NCI-H1417 treated with DMSO at 0.1 percent for 48 hours (cell line): ENCODE results near the gene ABCA10.
"Not testable (repeated sequence)": the region's sequence is repeated elsewhere in the genome, so short reads cannot be mapped to it uniquely, and the experiment has no call there.

ENCODE experiments used
- DNase-seq: peaks from one replicate; lab custom pipeline; 2025; lab: John Stamatoyannopoulos, UW

The ABCA10 gene, protein sequence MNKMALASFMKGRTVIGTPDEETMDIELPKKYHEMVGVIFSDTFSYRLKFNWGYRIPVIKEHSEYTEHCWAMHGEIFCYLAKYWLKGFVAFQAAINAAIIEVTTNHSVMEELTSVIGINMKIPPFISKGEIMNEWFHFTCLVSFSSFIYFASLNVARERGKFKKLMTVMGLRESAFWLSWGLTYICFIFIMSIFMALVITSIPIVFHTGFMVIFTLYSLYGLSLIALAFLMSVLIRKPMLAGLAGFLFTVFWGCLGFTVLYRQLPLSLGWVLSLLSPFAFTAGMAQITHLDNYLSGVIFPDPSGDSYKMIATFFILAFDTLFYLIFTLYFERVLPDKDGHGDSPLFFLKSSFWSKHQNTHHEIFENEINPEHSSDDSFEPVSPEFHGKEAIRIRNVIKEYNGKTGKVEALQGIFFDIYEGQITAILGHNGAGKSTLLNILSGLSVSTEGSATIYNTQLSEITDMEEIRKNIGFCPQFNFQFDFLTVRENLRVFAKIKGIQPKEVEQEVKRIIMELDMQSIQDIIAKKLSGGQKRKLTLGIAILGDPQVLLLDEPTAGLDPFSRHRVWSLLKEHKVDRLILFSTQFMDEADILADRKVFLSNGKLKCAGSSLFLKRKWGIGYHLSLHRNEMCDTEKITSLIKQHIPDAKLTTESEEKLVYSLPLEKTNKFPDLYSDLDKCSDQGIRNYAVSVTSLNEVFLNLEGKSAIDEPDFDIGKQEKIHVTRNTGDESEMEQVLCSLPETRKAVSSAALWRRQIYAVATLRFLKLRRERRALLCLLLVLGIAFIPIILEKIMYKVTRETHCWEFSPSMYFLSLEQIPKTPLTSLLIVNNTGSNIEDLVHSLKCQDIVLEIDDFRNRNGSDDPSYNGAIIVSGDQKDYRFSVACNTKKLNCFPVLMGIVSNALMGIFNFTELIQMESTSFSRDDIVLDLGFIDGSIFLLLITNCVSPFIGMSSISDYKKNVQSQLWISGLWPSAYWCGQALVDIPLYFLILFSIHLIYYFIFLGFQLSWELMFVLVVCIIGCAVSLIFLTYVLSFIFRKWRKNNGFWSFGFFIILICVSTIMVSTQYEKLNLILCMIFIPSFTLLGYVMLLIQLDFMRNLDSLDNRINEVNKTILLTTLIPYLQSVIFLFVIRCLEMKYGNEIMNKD (N-terminal part only)

DNA sequence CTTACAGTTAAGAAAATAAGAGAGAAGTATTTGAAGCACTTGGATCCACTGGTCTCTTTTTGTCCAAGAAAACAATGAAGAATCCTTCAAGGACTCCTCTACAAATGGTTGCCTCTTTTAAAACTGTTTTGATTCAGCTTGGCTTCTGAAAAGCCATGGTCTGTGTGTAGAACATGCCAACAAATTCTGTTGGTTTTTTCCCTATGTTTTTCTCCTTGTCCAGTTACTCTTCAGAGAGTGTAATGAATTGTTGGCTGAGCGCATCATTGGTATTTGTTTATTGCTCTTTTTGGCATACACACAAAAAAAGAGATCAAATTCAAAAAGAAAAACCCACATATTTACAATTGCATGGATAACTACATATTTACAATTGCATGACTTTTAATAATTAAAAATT is at the start of gene ABCA10:
TSS of gene ABCA10 (minus strand) at position 249 of the 400 bp plus-strand sequence. CDS start 3,466 bp downstream, outside the sequence.
- DNase-seq, result no peak

DNA sequence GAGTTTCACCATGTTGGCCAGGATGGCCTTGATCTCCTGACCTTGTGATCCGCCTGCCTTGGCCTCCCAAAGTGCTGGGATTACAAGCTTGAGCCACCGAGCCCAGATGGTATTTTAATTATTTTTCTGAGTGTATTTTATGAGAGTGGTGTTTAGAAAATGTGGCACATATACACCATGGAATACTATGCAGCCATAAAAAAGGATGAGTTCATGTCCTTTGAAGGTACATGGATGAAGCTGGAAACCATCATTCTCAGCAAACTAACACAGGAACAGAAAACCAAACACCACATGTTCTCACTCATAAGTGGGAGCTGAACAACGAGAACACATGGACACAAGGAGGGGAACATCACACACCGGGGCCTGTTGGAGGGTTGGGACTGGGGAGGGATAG is 47.7 kb upstream of the ABCA10 start:
- DNase-seq, result not testable (repeated sequence)

DNA sequence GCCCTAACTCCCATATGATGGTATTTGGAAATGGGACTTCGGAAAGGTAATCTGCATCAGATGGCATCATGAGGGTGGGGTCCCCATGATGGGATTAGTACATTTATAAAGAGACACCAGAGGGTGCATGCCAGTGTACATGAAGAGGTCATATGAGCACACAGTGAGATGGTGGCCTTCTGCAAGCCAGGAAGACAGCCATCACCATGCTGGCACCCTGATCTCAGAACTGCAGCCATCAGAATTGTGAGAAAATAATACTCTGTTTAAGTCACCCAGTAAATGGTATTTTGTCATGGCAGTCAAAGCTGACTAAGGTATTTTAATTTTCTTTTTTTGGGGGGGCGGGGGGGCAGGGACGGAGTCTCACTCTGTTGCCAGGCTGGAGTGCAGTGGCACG is 47.1 kb upstream of the ABCA10 start:
- no peak for DNase-seq

DNA sequence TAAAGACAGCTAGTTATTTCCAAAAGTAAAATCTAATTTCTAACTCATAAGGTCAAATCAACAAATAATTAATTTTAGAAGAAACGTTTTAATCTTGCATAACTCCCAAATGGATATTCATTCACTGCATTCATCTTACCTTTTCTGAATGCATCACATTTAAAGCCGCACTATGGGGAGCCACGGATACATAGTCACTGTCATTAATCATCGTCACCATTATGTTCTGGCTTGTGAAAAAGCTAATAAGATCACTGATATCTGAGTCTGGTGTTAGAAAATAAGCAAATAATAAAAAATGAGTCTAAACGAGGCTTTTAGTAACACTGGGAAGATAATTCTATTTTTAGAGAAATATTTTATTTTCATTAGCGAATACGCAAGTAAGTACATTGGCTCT is 42.4 kb upstream of the ABCA10 start:
- DNase-seq, result no peak

DNA sequence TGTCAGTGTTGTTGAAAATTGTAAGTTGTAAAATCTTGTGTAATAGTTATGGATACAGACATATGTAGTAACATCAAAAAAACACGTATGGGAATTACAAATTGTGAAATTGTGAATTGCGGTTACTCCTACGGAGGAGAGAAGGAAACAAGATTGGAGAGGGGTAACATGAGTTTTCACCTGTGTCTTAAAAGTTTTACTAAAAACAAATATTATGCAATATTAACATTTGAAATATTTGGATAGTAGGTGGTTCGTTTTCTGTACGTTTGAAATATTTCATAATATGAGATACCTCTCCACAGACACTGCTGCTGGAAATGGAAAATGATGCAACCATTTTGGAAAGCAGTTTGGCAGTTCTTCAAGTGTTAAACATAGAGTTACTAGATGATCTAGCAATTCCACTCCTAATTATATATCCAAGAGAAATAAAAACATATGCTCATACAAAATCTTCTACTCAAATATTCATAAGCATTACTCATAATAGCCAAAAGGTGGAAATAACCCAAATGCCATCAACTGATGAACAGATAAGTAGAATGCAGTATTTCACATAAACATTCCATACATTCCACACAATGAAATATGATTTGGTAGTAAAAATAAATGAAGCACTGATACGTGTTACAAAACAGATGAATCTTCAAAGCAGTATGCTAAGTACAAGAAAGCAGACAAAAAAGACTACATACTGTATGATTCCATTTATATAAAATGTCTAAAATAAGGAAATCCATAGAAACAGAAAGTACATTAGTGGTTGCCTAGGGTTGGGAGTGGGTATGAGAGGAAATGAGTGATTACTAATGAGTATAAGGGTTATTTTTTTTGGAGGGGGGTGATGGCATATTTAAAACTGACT is 40.7 kb upstream of the ABCA10 start:
- no peak for DNase-seq

DNA sequence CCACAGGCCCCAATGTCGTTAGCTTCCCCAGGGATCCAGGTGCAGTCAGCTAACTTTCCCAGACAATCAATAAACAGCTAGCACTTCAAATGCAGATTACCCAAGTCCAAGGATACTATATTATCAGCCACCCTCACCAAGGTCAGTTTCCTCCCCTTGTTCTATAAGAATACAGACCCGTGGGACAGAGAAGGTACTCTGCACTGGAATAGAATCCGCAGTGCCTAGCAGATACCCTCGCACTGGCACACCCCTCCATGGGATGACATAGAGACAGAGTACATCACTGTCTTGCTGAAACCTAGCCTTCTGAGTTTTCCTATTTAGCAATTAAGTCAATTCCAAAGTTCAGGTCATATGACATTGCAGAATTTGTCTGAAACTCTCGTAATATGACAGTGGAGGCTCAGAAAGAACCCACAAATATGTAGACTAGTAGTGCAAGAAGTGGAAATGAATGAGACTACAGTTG is 40.0 kb upstream of the ABCA10 start:
- DNase-seq, result no peak

DNA sequence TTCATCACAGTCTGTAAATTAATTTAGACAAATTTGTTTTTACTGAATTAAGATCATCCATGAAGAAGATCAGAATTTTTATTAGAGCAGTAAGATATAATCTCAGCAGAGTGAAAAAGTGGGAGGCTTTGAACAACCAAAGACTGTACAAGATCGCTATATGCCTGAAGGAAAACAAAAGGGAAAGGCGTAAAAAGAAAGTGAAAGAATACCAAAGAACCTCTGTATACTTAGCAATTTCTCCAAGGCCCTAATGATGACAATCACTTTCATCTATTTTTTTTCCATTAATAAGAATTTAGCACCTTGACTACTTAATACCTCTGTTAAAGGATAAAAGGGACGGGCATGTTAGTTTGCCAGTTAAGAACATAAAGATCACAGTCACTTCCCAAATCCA is 38.6 kb upstream of the ABCA10 start:
- no peak for DNase-seq

DNA sequence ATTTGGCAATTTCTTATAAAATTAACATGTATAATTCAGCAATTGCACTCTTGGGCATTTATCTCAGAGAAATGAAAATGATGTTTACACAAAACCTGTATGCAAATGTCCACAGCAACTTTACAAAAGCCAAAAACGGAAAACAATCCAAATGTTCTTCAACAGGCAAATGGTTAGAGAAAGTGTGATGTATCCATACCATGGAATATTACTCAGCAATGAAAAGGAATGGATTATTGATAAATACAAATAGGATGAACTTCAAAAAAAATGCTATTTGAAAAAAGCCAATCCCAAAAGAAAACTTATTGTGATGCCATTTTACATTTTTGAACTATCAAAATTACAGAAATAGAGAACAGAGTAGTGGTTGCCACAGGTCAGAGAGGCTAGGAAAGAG is 37.2 kb upstream of the ABCA10 start:
- no peak for DNase-seq

DNA sequence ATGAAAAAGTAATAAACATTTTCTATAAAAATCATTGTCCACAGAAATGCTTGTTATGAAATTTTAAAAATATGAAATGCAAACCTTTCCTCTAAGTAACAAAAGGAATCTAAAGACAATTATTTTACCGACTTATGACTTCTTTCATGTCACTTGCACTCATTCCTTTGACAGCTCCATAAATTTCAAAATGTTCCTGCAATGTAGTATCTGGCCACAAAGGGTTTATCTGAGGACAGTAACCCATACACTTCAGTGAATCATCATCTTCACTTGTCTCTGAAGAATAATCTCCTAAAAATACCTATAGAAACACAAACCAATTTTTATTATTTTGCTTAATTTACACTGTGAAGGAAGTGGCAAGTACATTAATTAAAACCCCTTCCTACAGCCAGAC is 25.6 kb upstream of the ABCA10 start:
- no peak for DNase-seq

DNA sequence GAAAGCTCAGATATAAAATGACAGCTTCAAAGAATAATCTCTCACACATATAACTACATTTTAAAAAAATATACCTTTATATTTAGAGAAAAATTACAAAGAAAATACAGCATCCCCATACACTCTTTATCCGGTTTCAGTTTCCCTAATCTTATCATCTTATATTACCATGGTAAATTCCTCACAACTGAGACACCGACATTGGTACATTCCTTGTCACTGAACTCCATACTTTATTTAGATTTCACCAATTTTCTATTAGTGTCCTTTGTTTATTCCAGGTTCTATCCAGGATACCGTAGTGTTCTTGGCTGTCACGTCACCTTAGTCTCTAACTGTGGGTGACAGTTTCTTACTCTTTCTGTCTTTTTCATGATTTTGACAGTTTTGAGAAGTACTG is 22.0 kb upstream of the ABCA10 start:
- DNase-seq, result no peak

DNA sequence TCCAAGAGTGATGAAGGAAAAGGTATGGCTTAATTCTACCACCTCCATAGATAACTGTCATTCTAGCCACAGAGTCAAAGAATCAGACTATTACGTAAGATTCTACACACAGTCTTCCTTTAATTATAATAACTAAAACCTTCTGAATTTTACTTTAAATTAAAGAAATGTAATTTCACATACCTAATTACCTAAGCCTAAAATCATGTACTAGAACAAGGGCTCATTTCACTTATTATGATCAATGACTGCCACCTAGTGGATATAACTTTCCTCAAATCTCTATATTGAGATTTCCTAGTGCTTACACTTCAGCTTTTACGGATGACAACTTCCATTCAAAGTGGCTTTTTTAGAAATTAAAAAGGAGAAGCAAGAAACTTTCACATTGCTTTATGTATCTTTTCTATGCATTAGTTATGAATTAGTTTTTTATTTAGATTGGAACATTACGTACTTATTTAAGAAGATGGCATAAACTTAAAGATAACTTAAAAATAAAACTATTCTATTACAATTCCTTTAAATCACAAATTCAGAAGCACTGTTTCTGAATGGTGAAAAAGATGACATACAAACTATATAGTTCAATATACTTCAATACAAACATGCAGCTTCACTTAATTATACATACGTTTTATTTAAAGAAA is 18.2 kb upstream of the ABCA10 start:
- DNase-seq, result no peak

DNA sequence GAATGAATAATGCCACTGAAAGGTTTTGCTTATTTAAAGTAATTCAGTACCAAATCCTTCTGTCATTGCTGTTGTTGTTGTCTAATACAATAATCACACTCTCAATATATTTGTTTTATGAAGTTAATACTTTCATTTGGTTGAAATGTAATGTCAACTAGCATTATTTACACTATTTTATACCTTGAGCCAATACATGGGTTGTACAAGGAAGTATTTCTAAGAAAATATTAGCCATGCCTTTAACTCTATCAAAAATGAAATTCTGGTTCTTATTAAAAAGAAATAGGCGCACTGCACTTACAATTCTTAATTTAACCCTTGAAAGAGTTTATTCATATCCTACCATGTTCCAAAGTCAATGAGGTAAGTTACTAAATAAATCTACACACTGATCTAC is 17.6 kb upstream of the ABCA10 start:
- no peak for DNase-seq

DNA sequence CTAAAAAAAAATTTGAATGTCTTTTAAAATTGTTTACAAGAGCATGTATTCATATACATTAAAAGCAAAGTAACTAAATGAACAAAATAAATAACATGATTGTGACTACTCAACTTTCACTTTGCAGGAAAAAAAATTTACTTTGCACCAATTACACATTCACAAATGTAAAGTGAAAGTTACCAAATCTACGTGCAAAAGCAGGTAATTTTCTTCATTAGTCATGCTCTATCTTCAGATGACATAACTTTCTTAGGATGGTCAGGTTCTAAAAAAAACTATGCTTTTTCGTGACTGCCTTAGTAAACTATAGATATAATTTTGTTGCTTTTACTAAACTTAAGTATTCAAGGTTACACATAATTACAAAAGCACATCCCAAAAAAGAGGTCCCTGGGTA is 17.0 kb upstream of the ABCA10 start:
- DNase-seq, result no peak

DNA sequence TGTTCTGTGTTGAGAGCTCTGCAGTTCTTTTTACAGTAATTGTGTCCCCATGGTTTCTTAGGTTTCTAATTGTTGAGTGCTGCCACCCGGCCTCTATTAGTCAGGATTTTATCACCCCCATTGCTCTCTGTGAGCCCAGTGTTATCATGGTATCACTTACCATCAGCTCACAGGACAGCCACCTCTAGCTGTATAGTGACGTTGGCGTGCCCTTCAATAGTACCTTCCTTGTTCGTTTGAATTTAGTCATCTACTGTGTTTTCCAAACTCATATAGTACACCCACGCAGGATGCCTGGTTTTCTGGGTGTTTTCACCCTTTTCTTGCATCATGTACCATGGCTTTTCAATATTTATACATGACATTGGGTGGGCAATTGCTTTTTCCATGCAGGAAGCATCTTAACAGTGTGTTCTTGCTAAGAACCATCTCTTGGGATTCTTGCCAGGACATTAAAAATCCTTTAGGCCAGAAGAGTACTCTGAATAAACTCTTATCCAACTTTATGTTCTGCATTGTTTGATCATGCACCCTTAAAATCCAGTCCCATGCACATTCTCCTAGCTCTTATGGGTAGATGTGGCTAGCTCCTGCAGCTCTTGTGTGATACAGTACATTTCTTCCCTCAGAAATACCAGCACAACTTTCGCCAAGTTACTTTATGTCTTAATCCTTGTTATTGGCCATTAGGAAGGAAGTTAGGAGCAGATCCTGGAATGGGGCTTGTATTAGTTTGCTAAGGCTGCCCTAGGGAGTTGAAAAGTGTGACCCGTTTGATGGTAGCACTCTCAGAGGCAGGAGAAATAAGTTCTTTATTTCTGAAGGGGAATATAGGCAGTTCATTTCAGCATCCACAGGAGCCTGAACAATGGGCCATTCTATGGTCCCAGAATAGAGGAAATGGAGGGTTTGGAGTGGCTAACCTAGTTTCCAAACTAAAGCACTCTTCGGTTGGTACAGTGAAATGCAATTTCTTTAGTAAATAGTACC is 11.3 kb upstream of the ABCA10 start:
- DNase-seq, result no peak

DNA sequence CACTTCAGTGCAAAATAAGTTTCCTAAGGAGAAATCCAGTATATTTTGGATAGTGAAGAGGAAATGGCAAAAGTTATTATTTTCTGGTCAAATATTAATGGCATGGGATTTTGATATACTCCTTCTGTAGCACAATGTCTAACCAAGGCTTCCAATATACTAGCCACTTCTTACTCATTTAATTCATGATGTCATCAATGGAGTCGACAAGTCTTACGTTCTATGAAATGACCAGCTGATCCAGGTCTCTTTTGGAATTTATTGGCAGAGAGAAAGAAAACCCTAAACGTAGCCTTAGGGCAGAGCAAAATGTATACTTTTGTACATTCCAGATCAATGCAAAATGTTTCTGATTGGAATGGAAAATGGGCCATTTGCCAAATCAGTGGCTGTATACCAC is 8.3 kb upstream of the ABCA10 start:
- no peak for DNase-seq

DNA sequence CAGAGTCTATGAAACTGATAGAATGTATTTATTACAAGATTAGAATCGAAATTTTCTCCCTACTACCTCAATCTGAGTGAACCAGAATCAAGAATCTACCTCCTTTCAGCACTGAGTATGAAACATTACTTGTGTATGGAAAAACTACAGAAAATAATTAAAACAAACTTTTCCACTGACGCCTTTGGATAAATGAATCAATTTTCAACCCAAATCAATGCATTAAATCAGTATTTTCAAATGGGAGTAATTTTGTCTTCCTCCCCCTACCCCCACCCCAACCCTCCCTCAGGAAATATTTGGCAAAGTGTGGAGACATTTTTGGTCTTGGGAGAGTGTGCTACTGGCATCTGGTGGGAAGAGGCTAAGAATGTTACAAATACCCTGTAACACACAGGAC is 7.8 kb upstream of the ABCA10 start:
- no peak for DNase-seq

DNA sequence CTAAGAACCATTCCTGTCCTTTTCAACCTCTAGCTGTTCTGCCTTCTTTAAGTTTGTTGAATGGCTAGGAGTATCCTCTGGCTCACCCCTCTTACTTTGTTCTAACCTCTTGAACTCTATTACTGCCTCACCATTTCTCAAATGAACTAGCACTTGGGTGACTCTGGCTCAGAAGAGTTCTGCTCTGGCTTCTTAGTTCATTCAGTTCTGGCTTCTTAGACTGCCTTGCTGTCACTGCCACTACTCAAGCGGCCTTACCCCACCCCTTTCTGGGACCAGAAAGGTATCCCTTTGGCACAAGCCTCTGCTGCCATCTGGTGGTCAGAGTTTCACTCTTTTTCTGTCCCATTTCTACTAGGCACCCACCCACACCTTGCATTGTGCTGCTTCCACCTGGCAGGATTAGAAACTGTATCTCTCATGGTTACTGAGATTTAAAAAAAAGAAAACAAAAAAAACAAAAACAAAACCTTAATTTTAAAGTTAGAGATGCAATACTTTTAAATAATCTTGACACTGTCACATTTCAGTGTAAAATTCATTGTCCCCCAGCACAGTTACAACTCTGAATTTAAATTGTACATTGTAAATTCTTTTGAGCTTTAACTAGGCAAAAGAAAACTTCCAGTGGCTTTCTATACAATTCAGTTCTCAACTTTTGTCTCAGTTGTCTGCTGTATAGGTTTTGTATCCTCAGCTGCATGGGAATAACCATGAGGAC is 6.9 kb upstream of the ABCA10 start:
- DNase-seq, result peak; percentile 4

DNA sequence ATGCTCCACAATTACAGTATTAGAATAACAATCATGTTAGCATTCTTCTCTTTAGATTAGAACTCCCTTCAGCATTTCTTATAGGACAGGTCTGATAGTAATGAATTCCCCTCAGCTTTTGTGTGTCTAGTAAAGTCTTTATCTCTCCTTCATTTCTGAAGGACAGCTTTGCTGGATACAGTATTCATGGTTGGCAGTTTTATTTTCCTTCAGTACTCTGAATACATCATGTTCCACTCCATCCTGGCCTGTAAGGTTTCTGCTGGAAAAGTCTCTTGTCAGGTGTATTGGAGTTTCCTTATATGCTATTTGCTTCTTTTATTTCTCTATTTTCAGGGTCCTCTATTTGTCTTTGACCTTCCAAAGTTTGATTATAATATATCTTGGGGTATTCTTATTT is 4.0 kb upstream of the ABCA10 start:
- DNase-seq, result no peak

DNA sequence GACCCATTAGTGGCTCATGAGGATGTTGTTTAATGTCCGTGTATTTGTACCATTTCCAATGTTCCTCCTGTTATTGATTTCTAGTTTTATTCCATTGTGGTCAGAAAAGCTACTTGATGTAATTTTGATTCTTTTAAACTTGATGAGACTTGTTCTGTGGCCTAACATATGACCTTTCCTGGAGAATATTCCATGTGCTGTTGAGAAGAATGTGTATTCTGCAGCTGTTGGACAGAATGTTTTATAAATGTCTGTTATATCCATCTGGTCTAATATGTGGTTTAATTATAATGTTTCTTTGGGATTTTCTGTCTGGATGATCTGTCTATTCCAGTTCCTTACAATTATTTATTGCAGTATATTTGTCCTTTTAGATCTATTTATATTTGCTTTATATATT is 2.9 kb upstream of the ABCA10 start:
- no peak for DNase-seq
